Esophagus muscularis mucosa (tissue), 4 donors: ENCODE data around the gene PRSS36. TPM values are rescaled to one million over a fixed set of nuclear protein-coding genes. Genes with fewer than 3 reads are reported as not detected.
"Not testable (repeated sequence)": the region's sequence is repeated elsewhere in the genome, so short reads cannot be mapped to it uniquely, and the experiment has no call there.

ENCODE experiments used
- DNase-seq: peaks from one replicate; pipeline ENCODE4 v3.0.0-alpha.2; 2017; ENCODE audit errors: extremely low spot score
- H3K27ac ChIP-seq, 4 donors: fragments of 200-600 bp; sonication (generic); replicated peaks in 1 of 4; 1 replicate in 3 of 4; 2 replicates in 1 of 4; pipeline ENCODE4 v1.5.1; 2016 to 2019; ENCODE audit warnings: mild to moderate bottlenecking in 1 of 4
- H3K27me3 ChIP-seq, 4 donors: fragments of 200-600 bp; sonication (generic); one replicate each; pipeline versions ENCODE4 v1.5.1 to v1.6.0; 2016 to 2019
- H3K36me3 ChIP-seq, 4 donors: fragments of 200-600 bp; sonication (generic); one replicate each; pipeline ENCODE4 v1.5.1; 2016 to 2019
- H3K4me1 ChIP-seq, 4 donors: fragments of 200-600 bp; sonication (generic); one replicate each; pipeline ENCODE4 v1.5.1; 2016 to 2019
- H3K4me3 ChIP-seq, 4 donors: fragments of 200-600 bp; sonication (generic); 1 replicate in 2 of 4; 2 replicates in 2 of 4; pipeline ENCODE4 v1.5.1; 2016 to 2019; ENCODE audit warnings: mild to moderate bottlenecking in 4 of 4, moderate library complexity in 1 of 4
- H3K9me3 ChIP-seq, 4 donors: fragments of 200-600 bp; sonication (generic); 1 replicate in 3 of 4; 2 replicates in 1 of 4; pipeline ENCODE4 v1.5.1; 2016 to 2019
- EP300 ChIP-seq: sonication (generic); formaldehyde crosslinking; IDR thresholded peaks from one replicate; pipeline ENCODE4 v1.6.1; 2017; ENCODE audit warnings: antibody characterized with exemption
- POLR2A ChIP-seq: fragments of 450-650 bp; IDR thresholded peaks from one replicate; pipeline ENCODE4 v1.6.1; 2017; ENCODE audit warnings: antibody characterized with exemption, moderate library complexity, mild to moderate bottlenecking, low read depth
- POLR2AphosphoS5 ChIP-seq, 2 donors: sonication (generic); formaldehyde crosslinking; IDR thresholded peaks; one replicate each; pipeline ENCODE4 v1.6.1; 2017; ENCODE audit warnings: antibody characterized with exemption in 2 of 2
- WGBS: methylation state at CpG from one replicate; pipeline ENCODE4 v1.1.5; 2018; 5-methylcytosine and 5-hydroxymethylcytosine counted together
- intact Hi-C: fragments of 100-400 bp; cut with DNase I; formaldehyde crosslinking; loops from one replicate; pipeline ENCODE4 v1.15.1; 2023
- total RNA-seq, 4 donors: library from RNA; depleted of rRNA; stranded (reverse); fragments of >200 nt; gene quantifications; one replicate each; pipeline versions ENCODE4 v1.1.0 to v1.2.1, GENCODE V29; 2016
- TF ChIP-seq, protein P1 (sequence below), 3 experiments: fragments of 200-600 bp in 2 of 3; fragments of 450-650 bp in 1 of 3; sonication (generic) in 2 of 3; IDR thresholded peaks; one replicate each; pipeline ENCODE4 v1.5.1; 2017 to 2019; ENCODE audit warnings: antibody characterized with exemption in 3 of 3, mild to moderate bottlenecking in 2 of 3, moderate library complexity in 1 of 3

Gene PRSS36
- total RNA-seq, 4 donors from 2014 or later = 2.7 to 8.4 (median 5.1) TPM

DNA sequence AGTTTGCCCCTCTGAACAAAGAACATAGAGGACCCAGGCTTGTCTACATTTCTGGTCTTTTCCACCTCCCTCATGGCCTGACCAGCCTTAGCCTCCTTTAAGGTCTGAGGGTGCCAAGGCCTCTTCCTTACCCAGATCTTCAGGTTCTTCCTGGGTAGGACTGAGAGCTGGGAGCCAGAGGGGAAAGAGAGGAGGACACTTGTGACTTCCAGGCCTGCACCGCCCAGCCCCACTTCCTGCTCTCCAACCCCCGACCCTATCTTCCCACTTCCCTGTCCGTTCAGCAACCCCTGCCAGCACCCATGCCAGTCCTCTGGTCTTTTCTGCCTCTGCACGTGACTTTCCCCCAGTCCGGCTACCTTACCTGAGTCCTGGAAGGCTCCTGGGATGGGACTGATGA lies 534 bp downstream of the PRSS36 start:
- intact Hi-C loops = no loop called here

GRCh38 chr16:31148896-31149295 lies 970 bp downstream of the PRSS36 start:
- WGBS = 82% methylated on average over 24 of the region's 25 CpGs
- intact Hi-C loops = no loop called here
- Histone ChIP-seq H3K4me1 (peaks cover 0 to 6% (median 5%) of the 10 kb centered on the region in 4 donors), H3K27ac (no peak overlapping the region), H3K27me3 (peaks cover 0 to 45% (median 0%) of the 10 kb centered on the region in 4 donors), H3K36me3 (no peaks in the 10 kb centered on the region), H3K4me3 (no peak overlapping the region), H3K9me3 (no peaks in the 10 kb centered on the region)
- TF ChIP-seq, protein P1, sequence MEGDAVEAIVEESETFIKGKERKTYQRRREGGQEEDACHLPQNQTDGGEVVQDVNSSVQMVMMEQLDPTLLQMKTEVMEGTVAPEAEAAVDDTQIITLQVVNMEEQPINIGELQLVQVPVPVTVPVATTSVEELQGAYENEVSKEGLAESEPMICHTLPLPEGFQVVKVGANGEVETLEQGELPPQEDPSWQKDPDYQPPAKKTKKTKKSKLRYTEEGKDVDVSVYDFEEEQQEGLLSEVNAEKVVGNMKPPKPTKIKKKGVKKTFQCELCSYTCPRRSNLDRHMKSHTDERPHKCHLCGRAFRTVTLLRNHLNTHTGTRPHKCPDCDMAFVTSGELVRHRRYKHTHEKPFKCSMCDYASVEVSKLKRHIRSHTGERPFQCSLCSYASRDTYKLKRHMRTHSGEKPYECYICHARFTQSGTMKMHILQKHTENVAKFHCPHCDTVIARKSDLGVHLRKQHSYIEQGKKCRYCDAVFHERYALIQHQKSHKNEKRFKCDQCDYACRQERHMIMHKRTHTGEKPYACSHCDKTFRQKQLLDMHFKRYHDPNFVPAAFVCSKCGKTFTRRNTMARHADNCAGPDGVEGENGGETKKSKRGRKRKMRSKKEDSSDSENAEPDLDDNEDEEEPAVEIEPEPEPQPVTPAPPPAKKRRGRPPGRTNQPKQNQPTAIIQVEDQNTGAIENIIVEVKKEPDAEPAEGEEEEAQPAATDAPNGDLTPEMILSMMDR (IDR thresholded peaks at IDR 0.05) = no peak
- TF ChIP-seq EP300 = no peak
- TF ChIP-seq POLR2AphosphoS5 (IDR thresholded peaks at IDR 0.05) = no peak
- TF ChIP-seq POLR2A = no peak
- DNase-seq = no peak

More for the DNA sequence above, 534 bp downstream of the PRSS36 start:
- H3K27me3 ChIP-seq = peaks cover 0 to 45% (median 0%) of the 10 kb centered on the region in 4 donors
- DNase-seq = no peak
- no peak overlapping the region for H3K4me3 ChIP-seq
- no peaks in the 10 kb centered on the region for H3K9me3 ChIP-seq
- no peaks in the 10 kb centered on the region for H3K36me3 ChIP-seq
- no peak overlapping the region for H3K27ac ChIP-seq
- TF ChIP-seq, protein P1 (IDR thresholded peaks at IDR 0.05) = no peak
- TF ChIP-seq POLR2AphosphoS5 (IDR thresholded peaks at IDR 0.05) (no peak), POLR2A (no peak), EP300 (no peak)
- H3K4me1 ChIP-seq = peaks cover 0 to 6% (median 5%) of the 10 kb centered on the region in 4 donors
- 77% methylated on average over 5 of the region's 5 CpGs for WGBS

DNA sequence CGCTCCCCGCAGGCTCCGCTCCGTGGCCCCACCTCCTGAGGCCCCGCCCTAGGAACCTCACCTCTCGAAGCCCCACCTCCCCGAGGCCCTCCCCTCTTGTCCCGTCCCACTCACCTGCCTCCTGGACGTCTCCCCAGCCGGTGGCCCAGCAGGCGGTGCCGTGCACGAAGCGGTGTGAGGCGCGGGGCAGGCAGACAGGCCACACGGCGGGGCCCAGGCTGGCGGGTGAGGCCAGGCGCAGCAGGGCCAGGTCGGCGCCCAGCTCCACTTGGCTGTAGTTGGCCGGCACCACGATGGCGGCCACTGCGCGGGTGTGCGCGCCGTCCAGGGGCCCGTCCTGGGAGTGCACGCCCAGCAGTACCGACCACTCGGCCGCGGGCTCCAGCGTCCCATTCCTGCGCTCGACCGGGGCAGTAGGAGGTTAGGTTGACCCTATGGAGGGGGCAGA lies 1.6 kb downstream of the PRSS36 start:
- no peak overlapping the region for H3K4me3 ChIP-seq
- TF ChIP-seq, protein P1 (IDR thresholded peaks at IDR 0.05) = no peak
- TF ChIP-seq POLR2A (no peak), EP300 (no peak), POLR2AphosphoS5 (IDR thresholded peaks at IDR 0.05) (no peak)
- H3K27ac ChIP-seq = no peak overlapping the region
- H3K36me3 ChIP-seq = no peaks in the 10 kb centered on the region
- H3K27me3 ChIP-seq = peaks cover 0 to 45% (median 0%) of the 10 kb centered on the region in 4 donors
- no peaks in the 10 kb centered on the region for H3K9me3 ChIP-seq
- intact Hi-C loops = no loop called here
- DNase-seq = no peak
- 8% methylated on average over 5 of the region's 40 CpGs for WGBS
- peaks cover 0 to 6% (median 5%) of the 10 kb centered on the region in 4 donors for H3K4me1 ChIP-seq

GRCh38 chr16:31147574-31147973 lies 2.3 kb downstream of the PRSS36 start:
- TF ChIP-seq POLR2AphosphoS5 (IDR thresholded peaks at IDR 0.05) (no peak), EP300 (no peak)
- H3K27ac ChIP-seq = no peak overlapping the region

GRCh38 chr16:31145398-31145990 lies 4.4 kb downstream of the PRSS36 start:
- no peak for TF ChIP-seq POLR2AphosphoS5 (IDR thresholded peaks at IDR 0.05)
- TF ChIP-seq, protein P1 (IDR thresholded peaks at IDR 0.05) = no peak
- no peak for TF ChIP-seq EP300
- TF ChIP-seq POLR2A = no peak
- H3K27ac ChIP-seq = no peak overlapping the region
- H3K9me3 ChIP-seq = no peaks in the 10 kb centered on the region
- H3K27me3 ChIP-seq = peaks cover 0 to 36% (median 0%) of the 10 kb centered on the region in 4 donors
- H3K4me1 ChIP-seq = peaks cover 14 to 29% (median 26%) of the 10 kb centered on the region in 4 donors
- DNase-seq = no peak
- no peak overlapping the region for H3K4me3 ChIP-seq
- H3K36me3 ChIP-seq = no peaks in the 10 kb centered on the region
- WGBS = 70% methylated on average over 10 of the region's 12 CpGs
- intact Hi-C loops = no loop called here

More at GRCh38 chr16:31147574-31147973, 2.3 kb downstream of the PRSS36 start:
- DNase-seq = no peak
- Histone ChIP-seq H3K4me3 (no peak overlapping the region), H3K36me3 (no peaks in the 10 kb centered on the region), H3K4me1 (peaks cover 6 to 13% (median 12%) of the 10 kb centered on the region in 4 donors), H3K9me3 (no peaks in the 10 kb centered on the region), H3K27me3 (peaks cover 0 to 38% (median 0%) of the 10 kb centered on the region in 4 donors)
- WGBS = 93% methylated on average over 3 of the region's 3 CpGs
- intact Hi-C loops = no loop called here

GRCh38 chr16:31144418-31144817 lies 5.4 kb downstream of the PRSS36 start:
- not testable (repeated sequence) for H3K36me3 ChIP-seq, H3K9me3 ChIP-seq, DNase-seq, H3K27ac ChIP-seq, H3K4me3 ChIP-seq
- 82% methylated on average over 7 of the region's 7 CpGs for WGBS
- H3K4me1 ChIP-seq = peaks cover 14 to 31% (median 26%) of the 10 kb centered on the region in 4 donors
- H3K27me3 ChIP-seq = peaks cover 0 to 26% (median 0%) of the 10 kb centered on the region in 4 donors
- intact Hi-C loops = loop anchor here (5.0 kb wide), 2 partner anchors 37 to 157 kb away; partner anchors contain the start of genes BCKDK and HSD3B7
